ENCODE measurements around the gene COL16A1.

COL16A1 gene

DNA sequence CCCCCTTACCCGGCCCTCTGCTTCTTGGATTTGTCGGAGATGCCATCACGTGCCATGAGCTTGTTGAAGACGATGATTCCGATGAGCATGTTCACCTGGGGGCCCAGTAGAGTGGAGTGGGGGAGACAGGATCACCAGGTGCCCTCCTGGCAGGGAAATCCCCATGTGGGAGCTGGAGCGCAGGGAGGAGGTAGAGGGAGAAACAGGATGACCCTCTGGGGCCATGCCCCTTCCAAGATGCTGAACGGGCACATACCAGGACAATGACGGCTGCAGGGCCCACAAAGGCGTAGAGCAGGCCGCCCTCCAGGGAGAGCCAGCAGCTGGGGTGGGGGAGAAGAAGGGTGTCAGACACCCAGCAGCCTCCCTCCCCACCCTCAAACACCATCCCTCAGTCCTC, 31.8 kb upstream of the COL16A1 start:
- TF ChIP-seq, protein P1, sequence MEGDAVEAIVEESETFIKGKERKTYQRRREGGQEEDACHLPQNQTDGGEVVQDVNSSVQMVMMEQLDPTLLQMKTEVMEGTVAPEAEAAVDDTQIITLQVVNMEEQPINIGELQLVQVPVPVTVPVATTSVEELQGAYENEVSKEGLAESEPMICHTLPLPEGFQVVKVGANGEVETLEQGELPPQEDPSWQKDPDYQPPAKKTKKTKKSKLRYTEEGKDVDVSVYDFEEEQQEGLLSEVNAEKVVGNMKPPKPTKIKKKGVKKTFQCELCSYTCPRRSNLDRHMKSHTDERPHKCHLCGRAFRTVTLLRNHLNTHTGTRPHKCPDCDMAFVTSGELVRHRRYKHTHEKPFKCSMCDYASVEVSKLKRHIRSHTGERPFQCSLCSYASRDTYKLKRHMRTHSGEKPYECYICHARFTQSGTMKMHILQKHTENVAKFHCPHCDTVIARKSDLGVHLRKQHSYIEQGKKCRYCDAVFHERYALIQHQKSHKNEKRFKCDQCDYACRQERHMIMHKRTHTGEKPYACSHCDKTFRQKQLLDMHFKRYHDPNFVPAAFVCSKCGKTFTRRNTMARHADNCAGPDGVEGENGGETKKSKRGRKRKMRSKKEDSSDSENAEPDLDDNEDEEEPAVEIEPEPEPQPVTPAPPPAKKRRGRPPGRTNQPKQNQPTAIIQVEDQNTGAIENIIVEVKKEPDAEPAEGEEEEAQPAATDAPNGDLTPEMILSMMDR (IDR thresholded peaks at IDR 0.05; ENCODE audit: insufficient read depth, low read length, missing control alignments), result no peak
- ChIA-PET POLR2A (no interaction called here), CTCF (interaction anchor here (0.9 to 4.5 kb wide), 5 partner anchors 11 to 31 kb away, joined by 3 to 48 read pairs (median 9); no protein-coding TSS in a partner anchor)

DNA sequence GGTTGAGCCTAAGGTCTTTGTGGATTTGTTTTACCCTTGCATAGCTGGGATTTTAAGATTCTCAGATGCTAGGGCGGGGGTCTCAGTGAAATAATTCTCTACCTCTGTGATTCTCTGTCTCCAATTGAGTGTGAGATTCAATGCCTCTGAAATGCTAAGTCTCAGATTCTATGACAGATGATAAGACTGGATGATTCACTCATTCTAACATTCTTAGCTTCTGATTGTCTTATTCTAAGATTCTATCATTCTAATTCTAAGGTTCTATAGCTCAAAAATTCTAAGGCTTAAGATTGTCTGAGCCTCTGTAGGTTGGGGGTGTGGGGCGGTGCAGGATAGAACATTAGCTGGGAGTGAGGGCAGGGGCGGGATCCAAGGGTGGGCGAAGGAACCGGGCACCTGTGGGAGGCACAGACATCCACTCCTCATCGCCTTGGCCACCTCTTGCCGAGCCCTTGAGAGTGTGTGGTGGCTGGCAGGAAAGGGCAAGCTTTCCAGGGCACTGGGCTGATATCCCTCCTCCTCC, 30.8 kb upstream of the COL16A1 start:
- H3K4me3 ChIP-seq (ENCODE audit: low read depth, low read length), result no peak overlapping the region
- CTCF ChIA-PET, result interaction anchor here (1.2 to 4.5 kb wide), 8 partner anchors 11 to 170 kb away, joined by 3 to 48 read pairs (median 6); no protein-coding TSS in a partner anchor
- TF ChIP-seq, protein P1 (IDR thresholded peaks at IDR 0.05; ENCODE audit: insufficient read depth, low read length, missing control alignments), result no peak
- DNase-seq (ENCODE audit: low read depth, low spot score), result no peak
- POLR2A ChIA-PET, result interaction anchor here (0.9 to 1.1 kb wide), 2 partner anchors 9 to 18 kb away, joined by 3 read pairs; no protein-coding TSS in a partner anchor

More for the DNA sequence above, 31.8 kb upstream of the COL16A1 start:
- H3K4me3 ChIP-seq (ENCODE audit: low read depth, low read length), result no peak overlapping the region
- no peak for DNase-seq (ENCODE audit: low read depth, low spot score)

DNA sequence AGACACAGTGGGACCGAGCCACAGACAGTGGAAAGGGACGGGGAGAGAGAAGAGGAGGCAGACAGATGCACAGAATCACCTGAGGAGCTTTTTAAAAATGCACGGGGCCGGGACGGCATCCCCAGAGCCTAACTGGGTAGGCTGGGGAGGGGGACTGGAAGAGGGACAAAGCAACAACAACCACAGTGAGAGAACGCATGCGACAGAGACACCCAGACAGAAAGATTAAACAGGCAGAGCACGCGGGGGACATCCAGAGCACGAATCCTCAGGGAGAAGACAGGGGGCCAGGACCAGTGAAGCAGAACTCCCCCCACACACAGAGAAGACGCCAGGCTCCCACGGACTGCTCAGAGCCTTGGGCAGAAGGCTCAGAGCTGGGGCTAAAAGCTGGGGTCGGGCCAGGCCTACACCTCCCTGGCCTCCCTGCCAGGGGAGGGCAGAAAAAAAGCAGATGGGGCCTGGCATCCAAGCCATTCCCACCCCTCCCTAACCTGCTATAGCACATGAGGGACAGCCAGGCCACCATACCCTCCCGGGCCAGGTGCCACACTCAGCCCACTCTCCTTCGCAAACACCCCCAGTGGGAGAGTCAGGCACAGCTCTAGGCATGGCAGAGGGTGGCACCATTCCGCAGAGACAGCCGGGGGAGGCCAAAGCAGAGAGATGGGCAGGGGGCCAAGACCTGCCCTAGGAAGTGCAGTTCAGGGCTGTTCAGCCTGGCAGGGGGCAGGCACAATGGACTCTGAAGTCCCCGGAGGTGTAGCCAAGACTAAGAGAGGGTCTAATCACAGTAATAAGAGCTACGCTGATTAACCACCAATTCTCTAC, 29.8 kb upstream of the COL16A1 start:
- no peak overlapping the region for H3K4me3 ChIP-seq (ENCODE audit: low read depth, low read length)
- ChIA-PET POLR2A (interaction anchor here (0.9 to 1.1 kb wide), 2 partner anchors 8 to 17 kb away, joined by 3 read pairs; no protein-coding TSS in a partner anchor), CTCF (interaction anchor here (1.2 to 4.5 kb wide), 10 partner anchors 8 to 169 kb away, joined by 3 to 48 read pairs (median 5); no protein-coding TSS in a partner anchor)
- DNase-seq (ENCODE audit: low read depth, low spot score), result no peak
- TF ChIP-seq, protein P1 (IDR thresholded peaks at IDR 0.05; ENCODE audit: insufficient read depth, low read length, missing control alignments), result no peak

DNA sequence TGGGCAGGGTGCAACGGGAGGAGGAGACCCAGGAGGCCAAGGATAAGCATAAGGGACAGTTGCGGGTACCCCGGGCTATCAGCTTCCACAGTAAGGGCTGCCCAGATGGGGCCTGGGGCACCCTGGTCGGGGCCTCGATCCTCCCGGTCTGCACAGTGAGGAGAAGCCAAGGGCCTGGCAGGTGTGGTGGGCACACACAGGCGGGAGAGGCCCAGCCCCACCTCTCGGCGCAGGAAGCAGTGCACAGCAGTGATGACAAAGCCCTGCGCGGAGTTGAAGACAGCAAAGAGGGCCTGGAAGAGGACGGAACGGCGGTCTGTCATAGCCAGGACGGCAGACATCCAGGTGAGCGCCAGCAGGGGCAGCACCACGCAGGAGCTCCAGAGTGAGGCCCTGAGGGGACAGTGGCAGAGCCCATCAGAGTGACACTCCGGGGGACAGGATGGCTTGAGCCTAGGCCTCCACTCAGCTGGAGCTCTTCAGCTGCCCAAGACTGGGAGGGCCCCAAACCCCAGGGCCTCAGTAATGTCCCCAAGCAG, 29.0 kb upstream of the COL16A1 start:
- ChIA-PET POLR2A (no interaction called here), CTCF (interaction anchor here (1.2 to 4.5 kb wide), 3 partner anchors 9 to 17 kb away, joined by 3 to 48 read pairs (median 5); no protein-coding TSS in a partner anchor)
- DNase-seq (ENCODE audit: low read depth, low spot score), result no peak

DNA sequence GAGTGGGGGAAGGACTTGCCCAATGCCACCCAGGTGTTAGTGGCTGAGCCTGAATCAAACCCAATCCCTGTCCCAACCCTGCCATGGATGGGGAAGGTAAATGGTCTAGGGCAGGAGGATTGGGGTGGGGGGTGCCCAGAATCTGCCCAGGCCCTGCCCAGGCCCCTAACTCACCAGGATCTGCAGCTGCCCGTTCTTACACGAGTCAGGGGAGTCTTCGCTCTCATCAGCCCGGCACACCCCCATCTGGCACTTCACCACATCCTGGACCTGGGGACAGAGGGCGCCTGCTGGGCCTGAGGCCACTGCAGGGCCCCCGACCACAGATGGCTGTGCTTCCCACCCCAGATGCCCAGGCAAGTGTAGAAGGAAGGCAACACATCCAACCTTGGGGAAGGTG, 28.5 kb upstream of the COL16A1 start:
- H3K4me3 ChIP-seq (ENCODE audit: low read depth, low read length), result no peak overlapping the region
- POLR2A ChIA-PET, result no interaction called here
- CTCF ChIA-PET, result interaction anchor here (1.2 to 4.5 kb wide), 2 partner anchors 13 to 16 kb away, joined by 5 to 48 read pairs; no protein-coding TSS in a partner anchor
- TF ChIP-seq, protein P1 (IDR thresholded peaks at IDR 0.05; ENCODE audit: insufficient read depth, low read length, missing control alignments), result no peak
- DNase-seq (ENCODE audit: low read depth, low spot score), result no peak

More for the DNA sequence above, 29.0 kb upstream of the COL16A1 start:
- no peak overlapping the region for H3K4me3 ChIP-seq (ENCODE audit: low read depth, low read length)
- TF ChIP-seq, protein P1 (IDR thresholded peaks at IDR 0.05; ENCODE audit: insufficient read depth, low read length, missing control alignments), result no peak

Measured in AG04449 (cell line).